ENCODE measurements around the gene MYEOV.

The MYEOV gene

GRCh38 chr11:69265210-69265609 lies 28.7 kb upstream of the MYEOV start:
- H3K9ac ChIP-seq (ENCODE audit: low read length in 5 of 5), result no peak overlapping the region
- H3K36me3 ChIP-seq (ENCODE audit: control insufficient read depth in 5 of 5, insufficient read depth in 5 of 5, low read length in 5 of 5), result no peaks in the 10 kb centered on the region
- peaks cover 0 to 7% (median 0%) of the 10 kb centered on the region in 5 donors for H3K27me3 ChIP-seq (ENCODE audit: control insufficient read depth in 5 of 5, insufficient read depth in 4 of 5, low read length in 5 of 5)
- H3K27ac ChIP-seq (ENCODE audit: low read depth, low read length), result no peak overlapping the region
- H3K9me3 ChIP-seq (ENCODE audit: control insufficient read depth in 5 of 5, low read length in 5 of 5), result no peaks in the 10 kb centered on the region
- no peak overlapping the region for H3K4me3 ChIP-seq (ENCODE audit: low read depth in 1 of 5, low read length in 5 of 5)
- peaks cover 0 to 12% (median 3%) of the 10 kb centered on the region in 5 donors for H3K4me1 ChIP-seq (ENCODE audit: control insufficient read depth in 5 of 5, insufficient read depth in 5 of 5, low read length in 5 of 5)

GRCh38 chr11:69265911-69266510 lies 27.9 kb upstream of the MYEOV start:
- Histone ChIP-seq H3K27ac (ENCODE audit: low read depth, low read length) (no peak overlapping the region), H3K9me3 (ENCODE audit: control insufficient read depth in 5 of 5, low read length in 5 of 5) (no peaks in the 10 kb centered on the region), H3K36me3 (ENCODE audit: control insufficient read depth in 5 of 5, insufficient read depth in 5 of 5, low read length in 5 of 5) (no peaks in the 10 kb centered on the region), H3K4me3 (ENCODE audit: low read depth in 1 of 5, low read length in 5 of 5) (no peak overlapping the region), H3K4me1 (ENCODE audit: control insufficient read depth in 5 of 5, insufficient read depth in 5 of 5, low read length in 5 of 5) (peaks cover 0 to 12% (median 0%) of the 10 kb centered on the region in 5 donors), H3K27me3 (ENCODE audit: control insufficient read depth in 5 of 5, insufficient read depth in 4 of 5, low read length in 5 of 5) (peaks cover 0 to 7% (median 0%) of the 10 kb centered on the region in 5 donors), H3K9ac (ENCODE audit: low read length in 5 of 5) (no peak overlapping the region)

GRCh38 chr11:69267395-69267805 lies 26.6 kb upstream of the MYEOV start:
- Histone ChIP-seq H3K27ac (ENCODE audit: low read depth, low read length) (no peak overlapping the region), H3K9me3 (ENCODE audit: control insufficient read depth in 5 of 5, low read length in 5 of 5) (no peaks in the 10 kb centered on the region), H3K27me3 (ENCODE audit: control insufficient read depth in 5 of 5, insufficient read depth in 4 of 5, low read length in 5 of 5) (peaks cover 0 to 7% (median 0%) of the 10 kb centered on the region in 5 donors), H3K36me3 (ENCODE audit: control insufficient read depth in 5 of 5, insufficient read depth in 5 of 5, low read length in 5 of 5) (no peaks in the 10 kb centered on the region), H3K4me3 (ENCODE audit: low read depth in 1 of 5, low read length in 5 of 5) (no peak overlapping the region), H3K4me1 (ENCODE audit: control insufficient read depth in 5 of 5, insufficient read depth in 5 of 5, low read length in 5 of 5) (peaks cover 0 to 12% (median 0%) of the 10 kb centered on the region in 5 donors), H3K9ac (ENCODE audit: low read length in 5 of 5) (no peak overlapping the region)

GRCh38 chr11:69268911-69269310 lies 25.0 kb upstream of the MYEOV start:
- no peak overlapping the region for H3K9ac ChIP-seq (ENCODE audit: low read length in 5 of 5)
- no peaks in the 10 kb centered on the region for H3K36me3 ChIP-seq (ENCODE audit: control insufficient read depth in 5 of 5, insufficient read depth in 5 of 5, low read length in 5 of 5)
- peaks cover 0 to 12% (median 0%) of the 10 kb centered on the region in 5 donors for H3K4me1 ChIP-seq (ENCODE audit: control insufficient read depth in 5 of 5, insufficient read depth in 5 of 5, low read length in 5 of 5)
- no peak overlapping the region for H3K4me3 ChIP-seq (ENCODE audit: low read depth in 1 of 5, low read length in 5 of 5)
- H3K27ac ChIP-seq (ENCODE audit: low read depth, low read length), result no peak overlapping the region
- H3K9me3 ChIP-seq (ENCODE audit: control insufficient read depth in 5 of 5, low read length in 5 of 5), result no peaks in the 10 kb centered on the region
- H3K27me3 ChIP-seq (ENCODE audit: control insufficient read depth in 5 of 5, insufficient read depth in 4 of 5, low read length in 5 of 5), result peaks cover 0 to 11% (median 0%) of the 10 kb centered on the region in 5 donors

GRCh38 chr11:69269388-69269787 lies 24.6 kb upstream of the MYEOV start:
- Histone ChIP-seq H3K9me3 (ENCODE audit: control insufficient read depth in 5 of 5, low read length in 5 of 5) (no peaks in the 10 kb centered on the region), H3K4me3 (ENCODE audit: low read depth in 1 of 5, low read length in 5 of 5) (no peak overlapping the region), H3K36me3 (ENCODE audit: control insufficient read depth in 5 of 5, insufficient read depth in 5 of 5, low read length in 5 of 5) (no peaks in the 10 kb centered on the region), H3K27ac (ENCODE audit: low read depth, low read length) (no peak overlapping the region), H3K27me3 (ENCODE audit: control insufficient read depth in 5 of 5, insufficient read depth in 4 of 5, low read length in 5 of 5) (peaks cover 0 to 11% (median 3%) of the 10 kb centered on the region in 5 donors), H3K4me1 (ENCODE audit: control insufficient read depth in 5 of 5, insufficient read depth in 5 of 5, low read length in 5 of 5) (peaks cover 0 to 12% (median 0%) of the 10 kb centered on the region in 5 donors), H3K9ac (ENCODE audit: low read length in 5 of 5) (no peak overlapping the region)

- no peak overlapping the region for H3K9ac ChIP-seq (ENCODE audit: low read length in 5 of 5)
- no peaks in the 10 kb centered on the region for H3K9me3 ChIP-seq (ENCODE audit: control insufficient read depth in 5 of 5, low read length in 5 of 5)
- H3K36me3 ChIP-seq (ENCODE audit: control insufficient read depth in 5 of 5, insufficient read depth in 5 of 5, low read length in 5 of 5), result no peaks in the 10 kb centered on the region
- no peak overlapping the region for H3K4me3 ChIP-seq (ENCODE audit: low read depth in 1 of 5, low read length in 5 of 5)
- H3K27me3 ChIP-seq (ENCODE audit: control insufficient read depth in 5 of 5, insufficient read depth in 4 of 5, low read length in 5 of 5), result peaks cover 0 to 11% (median 5%) of the 10 kb centered on the region in 5 donors
- peaks cover 0 to 12% (median 0%) of the 10 kb centered on the region in 5 donors for H3K4me1 ChIP-seq (ENCODE audit: control insufficient read depth in 5 of 5, insufficient read depth in 5 of 5, low read length in 5 of 5)
- H3K27ac ChIP-seq (ENCODE audit: low read depth, low read length), result no peak overlapping the region
These were observed 23.8 kb upstream of the MYEOV start for GRCh38 chr11:69269926-69270697.

- H3K27me3 ChIP-seq (ENCODE audit: control insufficient read depth in 5 of 5, insufficient read depth in 4 of 5, low read length in 5 of 5), result peaks cover 0 to 12% (median 5%) of the 10 kb centered on the region in 5 donors
- H3K9ac ChIP-seq (ENCODE audit: low read length in 5 of 5), result no peak overlapping the region
- H3K9me3 ChIP-seq (ENCODE audit: control insufficient read depth in 5 of 5, low read length in 5 of 5), result no peaks in the 10 kb centered on the region
- H3K27ac ChIP-seq (ENCODE audit: low read depth, low read length), result no peak overlapping the region
- H3K4me1 ChIP-seq (ENCODE audit: control insufficient read depth in 5 of 5, insufficient read depth in 5 of 5, low read length in 5 of 5), result peaks cover 0 to 12% (median 0%) of the 10 kb centered on the region in 5 donors
- no peak overlapping the region for H3K4me3 ChIP-seq (ENCODE audit: low read depth in 1 of 5, low read length in 5 of 5)
- H3K36me3 ChIP-seq (ENCODE audit: control insufficient read depth in 5 of 5, insufficient read depth in 5 of 5, low read length in 5 of 5), result no peaks in the 10 kb centered on the region
These were observed 23.0 kb upstream of the MYEOV start for GRCh38 chr11:69270941-69271340.

GRCh38 chr11:69272055-69272454 lies 21.9 kb upstream of the MYEOV start:
- Histone ChIP-seq H3K36me3 (ENCODE audit: control insufficient read depth in 5 of 5, insufficient read depth in 5 of 5, low read length in 5 of 5) (no peaks in the 10 kb centered on the region), H3K27ac (ENCODE audit: low read depth, low read length) (no peak overlapping the region), H3K9me3 (ENCODE audit: control insufficient read depth in 5 of 5, low read length in 5 of 5) (no peaks in the 10 kb centered on the region), H3K4me1 (ENCODE audit: control insufficient read depth in 5 of 5, insufficient read depth in 5 of 5, low read length in 5 of 5) (peaks cover 0 to 12% (median 0%) of the 10 kb centered on the region in 5 donors), H3K4me3 (ENCODE audit: low read depth in 1 of 5, low read length in 5 of 5) (no peak overlapping the region), H3K27me3 (ENCODE audit: control insufficient read depth in 5 of 5, insufficient read depth in 4 of 5, low read length in 5 of 5) (peaks cover 0 to 10% (median 5%) of the 10 kb centered on the region in 5 donors), H3K9ac (ENCODE audit: low read length in 5 of 5) (no peak overlapping the region)

- Histone ChIP-seq H3K27ac (ENCODE audit: low read depth, low read length) (no peak overlapping the region), H3K4me3 (ENCODE audit: low read depth in 1 of 5, low read length in 5 of 5) (no peak overlapping the region), H3K36me3 (ENCODE audit: control insufficient read depth in 5 of 5, insufficient read depth in 5 of 5, low read length in 5 of 5) (no peaks in the 10 kb centered on the region), H3K9me3 (ENCODE audit: control insufficient read depth in 5 of 5, low read length in 5 of 5) (no peaks in the 10 kb centered on the region), H3K4me1 (ENCODE audit: control insufficient read depth in 5 of 5, insufficient read depth in 5 of 5, low read length in 5 of 5) (peaks cover 0 to 8% (median 0%) of the 10 kb centered on the region in 5 donors), H3K27me3 (ENCODE audit: control insufficient read depth in 5 of 5, insufficient read depth in 4 of 5, low read length in 5 of 5) (peaks cover 0 to 15% (median 5%) of the 10 kb centered on the region in 5 donors), H3K9ac (ENCODE audit: low read length in 5 of 5) (no peak overlapping the region)
These were observed 21.0 kb upstream of the MYEOV start for GRCh38 chr11:69272831-69273485.

- no peaks in the 10 kb centered on the region for H3K9me3 ChIP-seq (ENCODE audit: control insufficient read depth in 5 of 5, low read length in 5 of 5)
- H3K9ac ChIP-seq (ENCODE audit: low read length in 5 of 5), result no peak overlapping the region
- H3K36me3 ChIP-seq (ENCODE audit: control insufficient read depth in 5 of 5, insufficient read depth in 5 of 5, low read length in 5 of 5), result no peaks in the 10 kb centered on the region
- peaks cover 0 to 5% (median 0%) of the 10 kb centered on the region in 5 donors for H3K4me1 ChIP-seq (ENCODE audit: control insufficient read depth in 5 of 5, insufficient read depth in 5 of 5, low read length in 5 of 5)
- H3K27ac ChIP-seq (ENCODE audit: low read depth, low read length), result no peak overlapping the region
- H3K4me3 ChIP-seq (ENCODE audit: low read depth in 1 of 5, low read length in 5 of 5), result no peak overlapping the region
- peaks cover 0 to 21% (median 5%) of the 10 kb centered on the region in 5 donors for H3K27me3 ChIP-seq (ENCODE audit: control insufficient read depth in 5 of 5, insufficient read depth in 4 of 5, low read length in 5 of 5)
These were observed 20.4 kb upstream of the MYEOV start for GRCh38 chr11:69273571-69273970.

Data from subcutaneous abdominal adipose tissue (tissue), 5 donors.